NT2/D1 (cell line): ENCODE results near the gene NAALADL1.

Experiments
- DNase-seq: peaks from one replicate; pipeline ENCODE4 v3.0.0-alpha.2; 2011; ENCODE audit warnings: low read depth, low spot score
- H3K27me3 ChIP-seq: 2 replicates; pipeline ENCODE4 v1.6.0; 2011; ENCODE audit warnings: mild to moderate bottlenecking; ENCODE audit not compliant: insufficient read length, insufficient read depth
- H3K36me3 ChIP-seq: 2 replicates; pipeline ENCODE4 v1.6.1; 2011; ENCODE audit warnings: mild to moderate bottlenecking, low read length, mixed read lengths; ENCODE audit not compliant: insufficient read depth, insufficient read length
- H3K4me1 ChIP-seq: 2 replicates; pipeline ENCODE4 v1.5.1; 2011; ENCODE audit not compliant: insufficient read depth, insufficient read length
- H3K4me3 ChIP-seq: 2 replicates; pipeline ENCODE4 v1.5.1; 2011; ENCODE audit warnings: low read depth; ENCODE audit not compliant: insufficient read length
- H3K9ac ChIP-seq: 2 replicates; pipeline ENCODE4 v1.6.0; 2011; ENCODE audit warnings: low read depth; ENCODE audit not compliant: insufficient read length
- H3K9me3 ChIP-seq: 2 replicates; pipeline ENCODE4 v1.5.1; 2011; ENCODE audit warnings: mild to moderate bottlenecking, low read length; ENCODE audit not compliant: insufficient read depth
- SUZ12 ChIP-seq: IDR thresholded peaks from 2 replicates; pipeline ENCODE4 v1.6.1; 2011; ENCODE audit not compliant: insufficient read length, insufficient read depth; ENCODE audit errors: extremely low read depth
- YY1 ChIP-seq: IDR thresholded peaks from 2 replicates; pipeline ENCODE4 v1.6.1; 2011; ENCODE audit not compliant: insufficient read length, insufficient read depth
- ZNF274 ChIP-seq: IDR thresholded peaks from 2 replicates; pipeline ENCODE4 v1.6.1; 2011; ENCODE audit warnings: mild to moderate bottlenecking, low read depth, low read length

NAALADL1 gene

DNA sequence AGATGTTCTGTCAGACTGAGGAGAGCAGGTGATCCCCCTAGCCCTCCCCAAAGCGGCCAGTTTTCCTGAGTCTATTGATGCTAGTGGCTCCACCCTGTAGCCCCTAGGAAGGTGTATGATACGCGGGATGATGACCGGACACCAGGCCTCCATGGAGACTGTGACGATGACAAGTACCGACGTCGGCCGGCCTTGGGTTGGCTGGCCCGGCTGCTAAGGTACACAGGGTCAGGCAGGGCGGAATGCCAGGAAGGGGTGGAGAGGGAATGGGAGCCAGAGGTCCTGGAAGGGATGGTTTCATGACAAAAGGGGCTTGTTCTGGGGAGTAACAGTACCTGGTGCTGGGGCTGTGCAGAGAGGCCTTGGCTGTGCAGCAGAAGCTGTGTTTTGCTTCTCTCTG is 28.9 kb upstream of the NAALADL1 start:
- Histone ChIP-seq H3K36me3 (peaks cover 67% of the 10 kb centered on the region), H3K9me3 (no peaks in the 10 kb centered on the region), H3K9ac (no peak overlapping the region), H3K4me3 (no peak overlapping the region), H3K4me1 (no peaks in the 10 kb centered on the region), H3K27me3 (no peaks in the 10 kb centered on the region)
- no peak for TF ChIP-seq SUZ12
- no peak for TF ChIP-seq YY1
- no peak for TF ChIP-seq ZNF274
- no peak for DNase-seq

DNA sequence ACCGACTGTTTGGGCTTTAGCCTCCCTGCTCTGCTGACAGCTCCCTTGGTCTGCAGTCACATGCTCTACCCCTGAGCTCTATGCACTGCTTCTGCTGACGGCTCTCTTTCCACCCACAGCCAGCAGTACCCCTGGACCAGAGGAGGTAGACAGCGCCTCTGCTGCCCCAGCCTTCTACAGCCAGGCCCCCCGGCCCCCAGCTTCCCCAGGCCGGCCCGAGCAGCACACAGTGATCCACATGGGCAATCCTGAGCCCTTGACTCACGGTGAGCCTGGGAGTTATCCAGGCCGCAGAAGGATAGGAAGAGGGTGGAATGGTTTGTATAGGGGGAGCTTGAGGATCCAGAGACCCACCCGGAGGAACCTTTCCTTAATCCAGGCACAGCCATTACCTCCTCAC is 28.5 kb upstream of the NAALADL1 start:
- no peak overlapping the region for H3K9ac ChIP-seq
- H3K9me3 ChIP-seq, result no peaks in the 10 kb centered on the region
- H3K27me3 ChIP-seq, result no peaks in the 10 kb centered on the region
- H3K4me1 ChIP-seq, result no peaks in the 10 kb centered on the region
- H3K4me3 ChIP-seq, result no peak overlapping the region
- TF ChIP-seq SUZ12 (no peak), YY1 (no peak), ZNF274 (no peak)
- no peak for DNase-seq
- peaks cover 71% of the 10 kb centered on the region for H3K36me3 ChIP-seq

GRCh38 chr11:65085446-65085845 is 27.1 kb upstream of the NAALADL1 start:
- Histone ChIP-seq H3K4me1 (no peaks in the 10 kb centered on the region), H3K9me3 (no peaks in the 10 kb centered on the region), H3K9ac (peak overlapping the region; percentile 86), H3K27me3 (no peaks in the 10 kb centered on the region), H3K36me3 (peaks cover 81% of the 10 kb centered on the region), H3K4me3 (no peak overlapping the region)
- DNase-seq, result no peak
- TF ChIP-seq ZNF274 (no peak), YY1 (no peak), SUZ12 (no peak)

- H3K27me3 ChIP-seq, result no peaks in the 10 kb centered on the region
- no peaks in the 10 kb centered on the region for H3K9me3 ChIP-seq
- no peaks in the 10 kb centered on the region for H3K4me1 ChIP-seq
- H3K36me3 ChIP-seq, result peaks cover 83% of the 10 kb centered on the region
- peak overlapping the region; percentile 75 for H3K4me3 ChIP-seq
- no peak for TF ChIP-seq SUZ12
- no peak for TF ChIP-seq ZNF274
- no peak for TF ChIP-seq YY1
- DNase-seq, result no peak
- H3K9ac ChIP-seq, result peak overlapping the region; percentile 86
Measured at GRCh38 chr11:65084598-65085375, 26.4 kb upstream of the NAALADL1 start.

GRCh38 chr11:65083834-65084597 is 25.7 kb upstream of the NAALADL1 start, which contains the start of the genes CDCA5 and ZFPL1:
Gene CDCA5, minus strand, starts transcription at chr11:65084040. Its CDS starts 62 bp downstream, at chr11:65083978.
Gene ZFPL1, plus strand, starts transcription at chr11:65084222. Its CDS starts 477 bp downstream, at chr11:65084699.
- H3K9ac ChIP-seq, result peak within 1 kb of the TSS; percentile 86
- no peaks in the 10 kb centered on the region for H3K9me3 ChIP-seq
- TF ChIP-seq ZNF274 (no peak), YY1 (no peak), SUZ12 (no peak)
- peak; percentile 96 for DNase-seq
- peak within 1 kb of the TSS; percentile 75 for H3K4me3 ChIP-seq
- H3K27me3 ChIP-seq, result no peaks in the 10 kb centered on the region
- no peaks in the 10 kb centered on the region for H3K4me1 ChIP-seq
- H3K36me3 ChIP-seq, result peaks cover 82% of the 10 kb centered on the region

DNA sequence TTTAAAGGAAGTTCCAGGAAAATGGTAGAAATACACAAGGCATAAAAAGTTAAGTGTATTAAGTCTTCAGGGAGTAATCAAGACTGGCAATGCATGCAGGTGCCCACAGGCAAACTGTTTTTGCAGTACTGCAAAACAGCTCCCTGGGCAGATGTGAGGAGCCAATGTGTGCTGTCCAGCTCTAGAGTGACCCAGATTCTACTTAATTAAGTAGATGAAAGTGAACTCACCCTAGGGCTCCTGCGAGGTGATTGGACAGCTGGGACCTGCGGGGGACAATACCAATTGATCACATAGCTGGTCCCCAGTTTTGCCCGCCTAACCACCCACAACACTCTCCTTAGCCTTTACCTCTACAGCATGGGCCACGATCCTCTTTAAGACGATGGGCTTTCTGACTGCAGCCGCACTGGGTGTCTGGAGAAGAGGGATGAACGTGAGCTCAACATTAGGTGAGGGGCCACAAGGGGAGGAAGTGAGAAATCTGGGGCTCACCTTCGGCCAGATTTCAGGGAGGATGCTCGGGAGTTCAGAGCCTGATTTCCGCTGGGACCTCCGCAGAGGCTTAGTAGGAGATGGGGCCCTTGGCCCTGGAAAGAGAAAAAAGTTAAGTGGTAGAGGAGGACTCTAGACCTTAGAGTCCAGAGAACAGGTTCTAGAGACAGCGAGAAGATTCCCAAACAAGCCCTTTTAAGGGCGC is 24.9 kb upstream of the NAALADL1 start:
- Histone ChIP-seq H3K27me3 (no peaks in the 10 kb centered on the region), H3K9me3 (no peaks in the 10 kb centered on the region), H3K9ac (peak overlapping the region; percentile 86), H3K36me3 (peaks cover 82% of the 10 kb centered on the region), H3K4me1 (no peaks in the 10 kb centered on the region), H3K4me3 (peak overlapping the region; percentile 75)
- DNase-seq, result no peak
- TF ChIP-seq YY1, result no peak
- no peak for TF ChIP-seq ZNF274
- no peak for TF ChIP-seq SUZ12
